SK-N-SH (cell line): ENCODE data around the gene ARL5A.

Experiments used
- ELF1 ChIP-seq: IDR thresholded peaks from 2 replicates; pipeline ENCODE4 v1.4.0; 2012
- EZH2phosphoT487 ChIP-seq: fragments of 200-600 bp; sonication (generic); IDR thresholded peaks from 2 replicates; pipeline ENCODE4 v1.6.1; 2017; ENCODE audit warnings: low read depth, mixed run types, mild to moderate bottlenecking, antibody characterized with exemption, moderate library complexity, borderline replicate concordance
- FOXJ3 ChIP-seq: sonication (generic); formaldehyde crosslinking; IDR thresholded peaks from 2 replicates; pipeline ENCODE4 v1.5.1; 2020; ENCODE audit warnings: mild to moderate bottlenecking, missing genetic modification reagents
- FOXM1 ChIP-seq: IDR thresholded peaks from 2 replicates; pipeline ENCODE4 v1.4.0; 2012; ENCODE audit warnings: low read depth, mild to moderate bottlenecking
- GABPA ChIP-seq: IDR thresholded peaks from 2 replicates; pipeline ENCODE4 v1.4.0; 2012; ENCODE audit warnings: low read depth, mild to moderate bottlenecking
- POLR2AphosphoS5 ChIP-seq: IDR thresholded peaks from 2 replicates; pipeline ENCODE4 v1.6.1; 2012; ENCODE audit warnings: low read depth, low read length
- TF ChIP-seq, protein P1 (sequence below): fragments of 200-600 bp; sonication (generic); IDR thresholded peaks from 2 replicates; pipeline ENCODE4 v1.6.1; 2017; ENCODE audit warnings: antibody characterized with exemption, mild to moderate bottlenecking, moderate library complexity
- TF ChIP-seq, protein P2 (sequence below): IDR thresholded peaks from 2 replicates; pipeline ENCODE4 v1.4.0; 2012; ENCODE audit warnings: low read depth, borderline replicate concordance
- TF ChIP-seq, protein P3 (sequence below): IDR thresholded peaks from 2 replicates; pipeline ENCODE4 v1.4.0; 2012; ENCODE audit warnings: low read depth

DNA sequence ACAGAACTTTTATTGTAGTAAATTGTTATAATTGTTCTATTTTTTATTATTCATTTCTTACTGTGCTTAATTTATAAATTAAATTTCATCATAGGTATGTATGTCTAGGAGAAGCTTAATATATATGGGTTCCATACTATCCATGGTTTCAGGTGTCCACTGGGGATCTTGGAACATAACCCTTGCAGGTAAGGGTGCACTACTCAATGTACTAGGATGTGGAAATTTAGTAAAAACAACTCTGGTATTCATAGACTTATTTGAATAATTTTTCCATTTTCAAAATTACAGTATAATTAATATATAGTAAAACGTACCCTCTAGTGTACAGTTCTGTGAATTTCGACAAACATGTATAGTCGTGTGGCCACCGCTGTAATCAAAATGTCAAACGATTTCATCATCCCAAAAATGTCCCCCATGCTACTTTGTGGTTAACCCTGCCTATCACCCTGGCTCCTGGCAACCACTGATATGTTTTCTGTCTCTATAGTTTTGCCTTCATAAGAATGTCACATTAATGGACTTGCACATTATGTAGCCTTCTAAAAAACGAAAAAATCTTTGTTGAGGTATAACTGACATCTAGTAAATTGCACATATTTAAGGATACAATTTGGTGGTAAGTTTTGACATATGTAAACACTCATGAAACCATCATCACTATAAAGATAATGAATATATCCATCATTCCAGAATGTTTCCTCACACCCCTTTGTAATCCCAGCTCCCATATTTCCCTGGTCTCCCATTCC is 45.7 kb downstream of the ARL5A start:
- TF ChIP-seq FOXM1 (no peak), FOXJ3 (CRISPR knock-in tag) (no peak), ELF1 (no peak), POLR2AphosphoS5 (no peak), GABPA (no peak), EZH2phosphoT487 (no peak)
- TF ChIP-seq, protein P1, sequence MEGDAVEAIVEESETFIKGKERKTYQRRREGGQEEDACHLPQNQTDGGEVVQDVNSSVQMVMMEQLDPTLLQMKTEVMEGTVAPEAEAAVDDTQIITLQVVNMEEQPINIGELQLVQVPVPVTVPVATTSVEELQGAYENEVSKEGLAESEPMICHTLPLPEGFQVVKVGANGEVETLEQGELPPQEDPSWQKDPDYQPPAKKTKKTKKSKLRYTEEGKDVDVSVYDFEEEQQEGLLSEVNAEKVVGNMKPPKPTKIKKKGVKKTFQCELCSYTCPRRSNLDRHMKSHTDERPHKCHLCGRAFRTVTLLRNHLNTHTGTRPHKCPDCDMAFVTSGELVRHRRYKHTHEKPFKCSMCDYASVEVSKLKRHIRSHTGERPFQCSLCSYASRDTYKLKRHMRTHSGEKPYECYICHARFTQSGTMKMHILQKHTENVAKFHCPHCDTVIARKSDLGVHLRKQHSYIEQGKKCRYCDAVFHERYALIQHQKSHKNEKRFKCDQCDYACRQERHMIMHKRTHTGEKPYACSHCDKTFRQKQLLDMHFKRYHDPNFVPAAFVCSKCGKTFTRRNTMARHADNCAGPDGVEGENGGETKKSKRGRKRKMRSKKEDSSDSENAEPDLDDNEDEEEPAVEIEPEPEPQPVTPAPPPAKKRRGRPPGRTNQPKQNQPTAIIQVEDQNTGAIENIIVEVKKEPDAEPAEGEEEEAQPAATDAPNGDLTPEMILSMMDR: no peak
- TF ChIP-seq, protein P2, sequence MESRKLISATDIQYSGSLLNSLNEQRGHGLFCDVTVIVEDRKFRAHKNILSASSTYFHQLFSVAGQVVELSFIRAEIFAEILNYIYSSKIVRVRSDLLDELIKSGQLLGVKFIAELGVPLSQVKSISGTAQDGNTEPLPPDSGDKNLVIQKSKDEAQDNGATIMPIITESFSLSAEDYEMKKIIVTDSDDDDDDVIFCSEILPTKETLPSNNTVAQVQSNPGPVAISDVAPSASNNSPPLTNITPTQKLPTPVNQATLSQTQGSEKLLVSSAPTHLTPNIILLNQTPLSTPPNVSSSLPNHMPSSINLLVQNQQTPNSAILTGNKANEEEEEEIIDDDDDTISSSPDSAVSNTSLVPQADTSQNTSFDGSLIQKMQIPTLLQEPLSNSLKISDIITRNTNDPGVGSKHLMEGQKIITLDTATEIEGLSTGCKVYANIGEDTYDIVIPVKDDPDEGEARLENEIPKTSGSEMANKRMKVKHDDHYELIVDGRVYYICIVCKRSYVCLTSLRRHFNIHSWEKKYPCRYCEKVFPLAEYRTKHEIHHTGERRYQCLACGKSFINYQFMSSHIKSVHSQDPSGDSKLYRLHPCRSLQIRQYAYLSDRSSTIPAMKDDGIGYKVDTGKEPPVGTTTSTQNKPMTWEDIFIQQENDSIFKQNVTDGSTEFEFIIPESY: no peak
- TF ChIP-seq, protein P3, sequence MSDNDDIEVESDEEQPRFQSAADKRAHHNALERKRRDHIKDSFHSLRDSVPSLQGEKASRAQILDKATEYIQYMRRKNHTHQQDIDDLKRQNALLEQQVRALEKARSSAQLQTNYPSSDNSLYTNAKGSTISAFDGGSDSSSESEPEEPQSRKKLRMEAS: no peak
